ENCODE measurements around the gene SELE.

SELE gene

DNA sequence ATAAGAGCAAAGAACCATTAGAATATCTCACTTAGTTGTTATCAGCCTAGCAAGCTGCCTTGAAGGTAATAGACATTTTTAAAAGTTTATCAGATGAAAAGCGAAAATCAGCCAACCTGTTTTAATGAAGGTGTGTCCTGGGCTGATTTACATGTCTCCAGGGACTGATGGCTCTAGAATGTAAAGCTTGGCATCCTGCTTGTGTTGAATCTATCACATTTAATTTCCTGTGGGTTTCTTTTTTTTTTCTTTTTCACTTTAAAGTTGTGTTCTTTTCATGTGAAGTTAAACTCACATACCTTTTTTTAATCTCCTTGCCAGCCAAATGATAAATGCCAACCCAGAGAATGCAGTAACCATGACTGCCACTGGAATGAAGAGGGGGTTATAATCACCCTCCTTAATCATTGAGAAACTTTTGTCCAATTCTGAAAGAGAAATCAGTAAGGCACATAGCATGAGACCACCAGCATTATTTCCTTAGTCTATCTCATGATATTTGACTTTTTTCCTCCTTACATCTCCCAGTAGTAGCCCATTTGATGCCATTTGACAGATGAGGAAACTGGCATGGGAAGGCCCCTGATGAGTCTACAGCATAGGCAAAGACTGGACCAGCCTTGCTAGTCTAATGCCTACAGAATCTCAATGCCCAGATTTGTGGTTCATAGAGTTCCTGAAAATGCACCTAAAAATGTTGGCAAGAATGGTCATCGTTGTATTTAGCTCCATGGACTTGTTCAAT, 32.4 kb downstream of the SELE start:
- TF ChIP-seq TOX (CRISPR knock-in tag; IDR thresholded peaks at IDR 0.05; ENCODE audit: borderline replicate concordance) (no peak), ZC3H10 (CRISPR knock-in tag; IDR thresholded peaks at IDR 0.05) (no peak), PPARA (CRISPR knock-in tag; IDR thresholded peaks at IDR 0.05; ENCODE audit: borderline replicate concordance) (no peak), ZNF565 (CRISPR knock-in tag; conservative IDR thresholded peaks at IDR 0.05; ENCODE audit: low read depth) (no peak), OSR1 (CRISPR knock-in tag; IDR thresholded peaks at IDR 0.05) (no peak), ARNTL (CRISPR knock-in tag; IDR thresholded peaks at IDR 0.05; ENCODE audit: borderline replicate concordance, low read depth) (no peak), CSDC2 (CRISPR knock-in tag; IDR thresholded peaks at IDR 0.05) (no peak), ZNF70 (CRISPR knock-in tag; IDR thresholded peaks at IDR 0.05) (no peak), ZFP3 (CRISPR knock-in tag; IDR thresholded peaks at IDR 0.05) (no peak), SNAI2 (CRISPR knock-in tag; IDR thresholded peaks at IDR 0.05) (no peak), ESRRG (CRISPR knock-in tag; IDR thresholded peaks at IDR 0.05) (no peak)
- TF ChIP-seq, protein P1, sequence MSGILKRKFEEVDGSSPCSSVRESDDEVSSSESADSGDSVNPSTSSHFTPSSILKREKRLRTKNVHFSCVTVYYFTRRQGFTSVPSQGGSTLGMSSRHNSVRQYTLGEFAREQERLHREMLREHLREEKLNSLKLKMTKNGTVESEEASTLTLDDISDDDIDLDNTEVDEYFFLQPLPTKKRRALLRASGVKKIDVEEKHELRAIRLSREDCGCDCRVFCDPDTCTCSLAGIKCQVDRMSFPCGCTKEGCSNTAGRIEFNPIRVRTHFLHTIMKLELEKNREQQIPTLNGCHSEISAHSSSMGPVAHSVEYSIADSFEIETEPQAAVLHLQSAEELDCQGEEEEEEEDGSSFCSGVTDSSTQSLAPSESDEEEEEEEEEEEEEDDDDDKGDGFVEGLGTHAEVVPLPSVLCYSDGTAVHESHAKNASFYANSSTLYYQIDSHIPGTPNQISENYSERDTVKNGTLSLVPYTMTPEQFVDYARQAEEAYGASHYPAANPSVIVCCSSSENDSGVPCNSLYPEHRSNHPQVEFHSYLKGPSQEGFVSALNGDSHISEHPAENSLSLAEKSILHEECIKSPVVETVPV (CRISPR knock-in tag; IDR thresholded peaks at IDR 0.05): no peak
- TF ChIP-seq, protein P2, sequence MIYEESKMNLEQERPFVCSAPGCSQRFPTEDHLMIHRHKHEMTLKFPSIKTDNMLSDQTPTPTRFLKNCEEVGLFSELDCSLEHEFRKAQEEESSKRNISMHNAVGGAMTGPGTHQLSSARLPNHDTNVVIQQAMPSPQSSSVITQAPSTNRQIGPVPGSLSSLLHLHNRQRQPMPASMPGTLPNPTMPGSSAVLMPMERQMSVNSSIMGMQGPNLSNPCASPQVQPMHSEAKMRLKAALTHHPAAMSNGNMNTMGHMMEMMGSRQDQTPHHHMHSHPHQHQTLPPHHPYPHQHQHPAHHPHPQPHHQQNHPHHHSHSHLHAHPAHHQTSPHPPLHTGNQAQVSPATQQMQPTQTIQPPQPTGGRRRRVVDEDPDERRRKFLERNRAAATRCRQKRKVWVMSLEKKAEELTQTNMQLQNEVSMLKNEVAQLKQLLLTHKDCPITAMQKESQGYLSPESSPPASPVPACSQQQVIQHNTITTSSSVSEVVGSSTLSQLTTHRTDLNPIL (CRISPR knock-in tag; IDR thresholded peaks at IDR 0.05; ENCODE audit: low read depth): no peak
- TF ChIP-seq, protein P3, sequence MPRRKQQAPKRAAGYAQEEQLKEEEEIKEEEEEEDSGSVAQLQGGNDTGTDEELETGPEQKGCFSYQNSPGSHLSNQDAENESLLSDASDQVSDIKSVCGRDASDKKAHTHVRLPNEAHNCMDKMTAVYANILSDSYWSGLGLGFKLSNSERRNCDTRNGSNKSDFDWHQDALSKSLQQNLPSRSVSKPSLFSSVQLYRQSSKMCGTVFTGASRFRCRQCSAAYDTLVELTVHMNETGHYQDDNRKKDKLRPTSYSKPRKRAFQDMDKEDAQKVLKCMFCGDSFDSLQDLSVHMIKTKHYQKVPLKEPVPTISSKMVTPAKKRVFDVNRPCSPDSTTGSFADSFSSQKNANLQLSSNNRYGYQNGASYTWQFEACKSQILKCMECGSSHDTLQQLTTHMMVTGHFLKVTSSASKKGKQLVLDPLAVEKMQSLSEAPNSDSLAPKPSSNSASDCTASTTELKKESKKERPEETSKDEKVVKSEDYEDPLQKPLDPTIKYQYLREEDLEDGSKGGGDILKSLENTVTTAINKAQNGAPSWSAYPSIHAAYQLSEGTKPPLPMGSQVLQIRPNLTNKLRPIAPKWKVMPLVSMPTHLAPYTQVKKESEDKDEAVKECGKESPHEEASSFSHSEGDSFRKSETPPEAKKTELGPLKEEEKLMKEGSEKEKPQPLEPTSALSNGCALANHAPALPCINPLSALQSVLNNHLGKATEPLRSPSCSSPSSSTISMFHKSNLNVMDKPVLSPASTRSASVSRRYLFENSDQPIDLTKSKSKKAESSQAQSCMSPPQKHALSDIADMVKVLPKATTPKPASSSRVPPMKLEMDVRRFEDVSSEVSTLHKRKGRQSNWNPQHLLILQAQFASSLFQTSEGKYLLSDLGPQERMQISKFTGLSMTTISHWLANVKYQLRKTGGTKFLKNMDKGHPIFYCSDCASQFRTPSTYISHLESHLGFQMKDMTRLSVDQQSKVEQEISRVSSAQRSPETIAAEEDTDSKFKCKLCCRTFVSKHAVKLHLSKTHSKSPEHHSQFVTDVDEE (CRISPR knock-in tag; IDR thresholded peaks at IDR 0.05): no peak
- TF ChIP-seq, protein P4, sequence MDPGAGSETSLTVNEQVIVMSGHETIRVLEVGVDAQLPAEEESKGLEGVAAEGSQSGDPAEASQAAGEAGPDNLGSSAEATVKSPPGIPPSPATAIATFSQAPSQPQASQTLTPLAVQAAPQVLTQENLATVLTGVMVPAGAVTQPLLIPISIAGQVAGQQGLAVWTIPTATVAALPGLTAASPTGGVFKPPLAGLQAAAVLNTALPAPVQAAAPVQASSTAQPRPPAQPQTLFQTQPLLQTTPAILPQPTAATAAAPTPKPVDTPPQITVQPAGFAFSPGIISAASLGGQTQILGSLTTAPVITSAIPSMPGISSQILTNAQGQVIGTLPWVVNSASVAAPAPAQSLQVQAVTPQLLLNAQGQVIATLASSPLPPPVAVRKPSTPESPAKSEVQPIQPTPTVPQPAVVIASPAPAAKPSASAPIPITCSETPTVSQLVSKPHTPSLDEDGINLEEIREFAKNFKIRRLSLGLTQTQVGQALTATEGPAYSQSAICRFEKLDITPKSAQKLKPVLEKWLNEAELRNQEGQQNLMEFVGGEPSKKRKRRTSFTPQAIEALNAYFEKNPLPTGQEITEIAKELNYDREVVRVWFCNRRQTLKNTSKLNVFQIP (CRISPR knock-in tag; IDR thresholded peaks at IDR 0.05; ENCODE audit: borderline replicate concordance, low read depth): no peak
- ATAC-seq: no peak

DNA sequence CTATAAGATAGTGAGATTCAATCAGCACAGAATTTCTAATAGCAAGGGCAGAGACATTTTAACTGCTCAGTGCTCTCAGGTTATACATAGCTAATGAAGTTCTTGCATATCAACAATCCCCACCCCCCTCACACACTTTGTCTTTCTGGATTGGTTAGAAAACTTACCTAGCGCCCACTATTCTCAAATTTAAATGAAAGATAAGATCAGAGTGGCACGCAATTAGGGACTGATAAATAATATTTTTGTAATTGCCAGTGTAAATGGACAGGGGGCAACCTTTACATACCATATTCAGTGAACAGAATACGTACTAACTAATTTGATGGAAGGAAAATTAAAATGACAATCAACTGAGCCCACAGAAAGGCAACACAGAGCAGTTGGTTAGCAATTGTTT, 34.2 kb downstream of the SELE start:
- 0 out of 3 replicates have a peak, but pooled peaks have one; percentile 31 for ATAC-seq
- TF ChIP-seq ESRRG (CRISPR knock-in tag; IDR thresholded peaks at IDR 0.05): no peak
- TF ChIP-seq ZFP3 (CRISPR knock-in tag; IDR thresholded peaks at IDR 0.05): no peak
- no peak for TF ChIP-seq ISL1 (CRISPR knock-in tag; IDR thresholded peaks at IDR 0.05)
- no peak for TF ChIP-seq TOX (CRISPR knock-in tag; IDR thresholded peaks at IDR 0.05; ENCODE audit: borderline replicate concordance)
- TF ChIP-seq, protein P2 (CRISPR knock-in tag; IDR thresholded peaks at IDR 0.05; ENCODE audit: low read depth): no peak
- no peak for TF ChIP-seq CSDC2 (CRISPR knock-in tag; IDR thresholded peaks at IDR 0.05)
- no peak for TF ChIP-seq OSR1 (CRISPR knock-in tag; IDR thresholded peaks at IDR 0.05)
- TF ChIP-seq TCF4 (CRISPR knock-in tag; IDR thresholded peaks at IDR 0.05; ENCODE audit: borderline replicate concordance): no peak
- TF ChIP-seq, protein P1 (CRISPR knock-in tag; IDR thresholded peaks at IDR 0.05): no peak

DNA sequence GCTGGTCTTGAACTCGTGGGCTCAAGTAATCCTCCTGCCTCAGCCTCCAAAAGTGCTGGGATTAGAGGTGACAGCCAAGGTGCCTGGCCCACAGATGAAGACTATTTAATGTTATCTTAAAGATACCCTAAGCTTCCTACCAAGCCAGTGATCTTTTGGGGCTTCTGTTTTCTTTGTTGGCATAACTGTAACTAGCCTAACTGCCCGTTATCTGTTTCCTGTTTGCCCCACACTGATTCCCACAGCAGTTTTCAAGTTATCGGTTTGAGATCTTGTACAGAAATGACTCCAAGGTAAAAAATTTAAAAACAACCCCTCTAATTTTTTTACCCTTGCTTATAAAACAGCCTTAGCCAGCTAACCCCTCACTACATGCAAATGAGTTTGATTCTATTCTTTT, 34.9 kb downstream of the SELE start:
- ATAC-seq: no peak
- TF ChIP-seq, protein P2 (CRISPR knock-in tag; IDR thresholded peaks at IDR 0.05; ENCODE audit: low read depth): no peak
- no peak for TF ChIP-seq ESRRG (CRISPR knock-in tag; IDR thresholded peaks at IDR 0.05)
- TF ChIP-seq RARB (CRISPR knock-in tag; IDR thresholded peaks at IDR 0.05): no peak
- TF ChIP-seq ZFP3 (CRISPR knock-in tag; IDR thresholded peaks at IDR 0.05): no peak
- TF ChIP-seq TCF4 (CRISPR knock-in tag; IDR thresholded peaks at IDR 0.05; ENCODE audit: borderline replicate concordance): no peak
- no peak for TF ChIP-seq ARNTL (CRISPR knock-in tag; IDR thresholded peaks at IDR 0.05; ENCODE audit: borderline replicate concordance, low read depth)
- TF ChIP-seq, protein P3 (CRISPR knock-in tag; IDR thresholded peaks at IDR 0.05): no peak
- no peak for TF ChIP-seq ZNF8 (CRISPR knock-in tag; IDR thresholded peaks at IDR 0.05)
- TF ChIP-seq TOX (CRISPR knock-in tag; IDR thresholded peaks at IDR 0.05; ENCODE audit: borderline replicate concordance): no peak
- TF ChIP-seq CSDC2 (CRISPR knock-in tag; IDR thresholded peaks at IDR 0.05): no peak
- no peak for TF ChIP-seq ISL1 (CRISPR knock-in tag; IDR thresholded peaks at IDR 0.05)
- TF ChIP-seq ZC3H10 (CRISPR knock-in tag; IDR thresholded peaks at IDR 0.05): no peak
